PC-9 (cell line): Measurements from ENCODE around the gene ENAH.

Experiments
- CTCF ChIP-seq: fragments of 200-600 bp; sonication (generic); conservative IDR thresholded peaks from 2 replicates; pipeline ENCODE4 v1.6.1; 2017; ENCODE audit warnings: mixed run types, antibody characterized with exemption, mild to moderate bottlenecking, moderate library complexity
- EZH2 ChIP-seq: fragments of 200-600 bp; sonication (generic); IDR thresholded peaks from 2 replicates; pipeline ENCODE4 v1.8.0; 2017; ENCODE audit warnings: antibody characterized with exemption, low read depth

- no peak for TF ChIP-seq CTCF
- no peak for TF ChIP-seq EZH2
These were observed 203.7 kb downstream of the ENAH start for GRCh38 chr1:225449261-225449660.
